ENCODE measurements around the gene CABP1.

Gene CABP1

DNA sequence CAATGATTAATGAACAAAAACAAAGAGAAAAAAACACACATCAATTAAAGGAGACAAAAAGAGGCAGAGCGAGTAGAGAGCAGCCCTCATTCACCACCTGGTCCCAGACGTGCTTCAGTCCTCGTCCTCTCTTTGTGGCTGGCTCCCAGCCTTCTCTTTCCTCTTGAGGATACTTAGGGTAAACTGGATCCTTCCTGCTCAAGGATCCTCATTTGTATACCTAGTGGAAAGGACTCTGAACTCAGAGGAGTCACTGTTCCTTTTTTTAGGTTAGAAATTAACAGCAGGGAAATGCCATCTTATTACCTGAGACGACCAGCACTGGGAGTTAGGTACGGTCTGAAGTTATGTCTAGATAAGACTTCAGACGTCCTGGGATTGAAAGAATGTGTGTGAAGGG is 56.2 kb downstream of the CABP1 start:
- DNase-seq (ENCODE audit: low spot score): no peak

- DNase-seq (ENCODE audit: low spot score): no peak
These were observed 56.9 kb downstream of the CABP1 start for GRCh38 chr12:120697344-120697743.

- no peak for DNase-seq (ENCODE audit: low spot score)
These were observed 58.2 kb downstream of the CABP1 start for GRCh38 chr12:120698665-120699064.

GRCh38 chr12:120699553-120699952 is 59.1 kb downstream of the CABP1 start:
- no peak for DNase-seq (ENCODE audit: low spot score)

DNA sequence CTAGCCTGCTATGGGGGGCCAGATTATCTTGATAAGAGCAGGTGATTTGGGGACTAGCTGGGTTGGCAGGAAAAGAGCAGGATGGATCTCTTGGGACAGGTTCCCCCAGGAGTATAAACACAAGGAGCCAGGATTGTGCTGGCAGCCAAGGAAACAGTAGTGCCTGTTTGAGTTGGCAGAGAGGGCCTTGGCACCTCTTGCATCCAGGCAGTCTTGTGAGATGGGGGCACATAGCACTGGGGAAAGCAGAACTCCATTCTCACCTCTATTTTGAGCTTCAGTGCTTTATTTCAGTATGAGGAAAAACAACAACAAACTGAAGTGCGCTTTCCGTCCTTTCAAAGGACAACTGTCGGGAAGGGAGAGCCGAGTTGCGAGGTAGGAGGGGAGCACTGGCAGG is 60.5 kb downstream of the CABP1 start:
- no peak for DNase-seq (ENCODE audit: low spot score)

GRCh38 chr12:120702637-120703036 is 62.2 kb downstream of the CABP1 start:
- no peak for DNase-seq (ENCODE audit: low spot score)

DNA sequence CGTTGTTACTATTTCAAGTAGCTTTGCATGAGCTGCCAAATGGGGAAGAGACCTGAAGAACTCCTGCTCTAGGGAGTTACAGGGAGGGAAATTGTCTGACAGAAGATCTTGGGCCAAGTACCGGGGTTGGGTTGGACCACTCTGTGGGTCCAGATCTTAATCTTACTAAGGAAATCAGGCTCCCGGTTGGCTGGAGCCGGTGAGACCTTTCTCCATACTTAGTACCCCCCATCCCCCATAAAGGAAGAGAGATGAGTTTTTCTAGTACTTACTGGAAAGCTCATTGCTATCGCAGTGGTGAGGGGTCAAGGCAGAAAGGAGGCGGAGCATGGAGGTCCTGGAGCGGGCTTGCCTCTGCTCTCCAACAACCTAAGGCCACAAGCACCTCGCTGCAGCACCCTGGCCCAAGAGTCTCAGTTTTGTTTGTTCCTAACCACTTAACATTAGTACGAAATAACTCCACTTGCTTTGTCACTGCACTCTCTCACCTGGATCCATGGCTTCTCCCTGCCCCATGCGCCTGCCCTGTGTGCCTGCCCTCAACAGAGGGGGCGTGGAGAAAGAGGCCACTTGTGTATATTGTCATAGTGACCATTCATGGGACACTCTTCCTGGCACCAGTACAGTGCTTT is 63.0 kb downstream of the CABP1 start:
- DNase-seq (ENCODE audit: low spot score): no peak

GRCh38 chr12:120705618-120706017 is 65.2 kb downstream of the CABP1 start:
- DNase-seq (ENCODE audit: low spot score): no peak

GRCh38 chr12:120706029-120706428 is 65.6 kb downstream of the CABP1 start:
- no peak for DNase-seq (ENCODE audit: low spot score)

- DNase-seq (ENCODE audit: low spot score): no peak
These were observed 68.2 kb downstream of the CABP1 start for GRCh38 chr12:120708651-120709050.

GRCh38 chr12:120710031-120710804 is 69.8 kb downstream of the CABP1 start, which contains the start of gene UNC119B:
UNC119B (plus strand) TSS chr12:120710458; CDS start chr12:120710475, 17 bp downstream.
- DNase-seq (ENCODE audit: low spot score): peak; percentile 91

GRCh38 chr12:120710805-120711296 is 70.4 kb downstream of the CABP1 start:
- DNase-seq (ENCODE audit: low spot score): no peak

DNA sequence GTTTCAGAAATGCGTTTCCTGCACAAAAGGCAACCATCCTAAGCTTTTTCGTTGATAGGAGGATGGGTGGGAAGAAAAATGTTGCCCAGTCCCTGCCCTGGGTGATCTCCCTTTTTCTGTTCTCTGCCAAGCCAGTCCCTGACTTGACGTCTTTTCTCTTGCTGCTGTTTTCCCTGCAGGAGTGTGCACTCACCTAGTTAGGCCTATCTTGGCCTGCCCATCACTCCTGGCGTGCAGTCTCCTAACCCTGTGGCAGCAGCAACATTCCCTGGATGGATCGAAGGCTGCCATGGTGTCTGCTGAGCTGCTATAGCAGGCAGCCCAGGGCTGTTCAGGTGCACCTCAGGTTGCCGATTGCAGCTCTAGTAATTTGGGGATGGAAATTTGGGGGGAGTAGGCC is 71.0 kb downstream of the CABP1 start:
- DNase-seq (ENCODE audit: low spot score): no peak

DNA sequence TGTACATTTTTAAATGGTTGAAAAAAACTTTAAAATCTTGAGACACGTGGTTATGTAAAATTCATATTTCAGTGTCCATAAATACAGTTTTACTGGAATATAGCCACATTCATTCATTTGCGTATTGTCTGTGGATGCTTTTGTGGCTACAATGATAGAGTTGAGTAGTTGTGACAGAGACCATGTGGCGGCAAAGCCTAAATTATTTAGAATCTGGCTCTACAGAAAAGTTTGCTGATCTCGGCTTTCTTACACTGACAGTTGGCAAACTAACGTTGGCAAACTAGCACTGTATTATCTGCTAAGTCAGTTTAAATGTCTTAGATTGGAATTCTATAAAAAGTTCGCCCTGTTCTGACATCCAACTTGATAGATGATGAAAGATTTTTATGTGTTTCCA is 72.2 kb downstream of the CABP1 start:
- no peak for DNase-seq (ENCODE audit: low spot score)

- peak; percentile 87 for DNase-seq (ENCODE audit: low spot score)
These were observed 73.5 kb downstream of the CABP1 start for GRCh38 chr12:120713861-120714482.
